Femur (tissue), 1 donor: ENCODE data around the gene DIAPH3.
A peak's percentile ranks its signal among the peaks of the same experiment; 100 is the strongest.

Experiments
- DNase-seq: peaks from one replicate; pipeline ENCODE4 v3.0.0-alpha.2; 2017

DIAPH3 gene

GRCh38 chr13:59846845-59847620 lies 316.7 kb downstream of the DIAPH3 start:
- DNase-seq: no peak

- no peak for DNase-seq
Observed at GRCh38 chr13:59843040-59843439, 320.7 kb downstream of the DIAPH3 start.

GRCh38 chr13:59842507-59842906 lies 321.2 kb downstream of the DIAPH3 start:
- DNase-seq: no peak

- DNase-seq: no peak
Observed at GRCh38 chr13:59839186-59839585, 324.5 kb downstream of the DIAPH3 start.

- DNase-seq: no peak
Observed at GRCh38 chr13:59837101-59837500, 326.6 kb downstream of the DIAPH3 start.

- no peak for DNase-seq
Observed at GRCh38 chr13:59835569-59835968, 328.2 kb downstream of the DIAPH3 start.

- DNase-seq: no peak
Observed at GRCh38 chr13:59834801-59835200, 328.9 kb downstream of the DIAPH3 start.

GRCh38 chr13:59829690-59830089 lies 334.0 kb downstream of the DIAPH3 start:
- no peak for DNase-seq

- no peak for DNase-seq
Observed at GRCh38 chr13:59823486-59823885, 340.2 kb downstream of the DIAPH3 start.

- no peak for DNase-seq
Observed at GRCh38 chr13:59809564-59809963, 354.2 kb downstream of the DIAPH3 start.

- DNase-seq: no peak
Observed at GRCh38 chr13:59806801-59807200, 356.9 kb downstream of the DIAPH3 start.

GRCh38 chr13:59801107-59801880 lies 362.4 kb downstream of the DIAPH3 start:
- DNase-seq: no peak

- DNase-seq: no peak
Observed at GRCh38 chr13:59793107-59793506, 370.6 kb downstream of the DIAPH3 start.

GRCh38 chr13:59790626-59791025 lies 373.1 kb downstream of the DIAPH3 start:
- no peak for DNase-seq

- no peak for DNase-seq
Observed at GRCh38 chr13:59789558-59789957, 374.2 kb downstream of the DIAPH3 start.

- DNase-seq: no peak
Observed at GRCh38 chr13:59787679-59788078, 376.0 kb downstream of the DIAPH3 start.

GRCh38 chr13:59782696-59783095 lies 381.0 kb downstream of the DIAPH3 start:
- DNase-seq: no peak

- DNase-seq: no peak
Observed at GRCh38 chr13:59780058-59780457, 383.7 kb downstream of the DIAPH3 start.

- DNase-seq: no peak
Observed at GRCh38 chr13:59776924-59777690, 386.6 kb downstream of the DIAPH3 start.

- peak; percentile 40 for DNase-seq
Observed at GRCh38 chr13:59774491-59774971, 389.2 kb downstream of the DIAPH3 start.

- no peak for DNase-seq
Observed at GRCh38 chr13:59771272-59771671, 392.5 kb downstream of the DIAPH3 start.

- no peak for DNase-seq
Observed at GRCh38 chr13:59770451-59770850, 393.3 kb downstream of the DIAPH3 start.

GRCh38 chr13:59766236-59766635 lies 397.5 kb downstream of the DIAPH3 start:
- no peak for DNase-seq
